LNCaP clone FGC (cell line): ENCODE results near the gene SYN1.

Experiments
- DNase-seq: peaks from one replicate; pipeline ENCODE4 v3.0.0-alpha.2; 2011; ENCODE audit warnings: low read depth
- H3K4me3 ChIP-seq: 2 replicates; pipeline ENCODE4 v1.5.1; 2011; ENCODE audit warnings: mild to moderate bottlenecking, low read depth, low read length, control low read depth
- CTCF ChIP-seq: IDR thresholded peaks from 2 replicates; pipeline ENCODE4 v1.5.1; 2012; ENCODE audit warnings: mild to moderate bottlenecking; ENCODE audit not compliant: control insufficient read depth, insufficient read depth; ENCODE audit errors: extremely low read depth

SYN1 gene

GRCh38 chrX:47597222-47597621 is 22.4 kb downstream of the SYN1 start:
- DNase-seq = no peak
- no peak overlapping the region for H3K4me3 ChIP-seq
- TF ChIP-seq CTCF = no peak

- H3K4me3 ChIP-seq = no peak overlapping the region
- TF ChIP-seq CTCF = no peak
- DNase-seq = no peak
Measured at GRCh38 chrX:47596256-47596655, 23.4 kb downstream of the SYN1 start.

- no peak for TF ChIP-seq CTCF
- no peak overlapping the region for H3K4me3 ChIP-seq
- no peak for DNase-seq
Measured at GRCh38 chrX:47595716-47596251, 23.9 kb downstream of the SYN1 start.

GRCh38 chrX:47593522-47593921 is 26.1 kb downstream of the SYN1 start:
- no peak overlapping the region for H3K4me3 ChIP-seq
- no peak for DNase-seq
- no peak for TF ChIP-seq CTCF

GRCh38 chrX:47590984-47591383 is 28.7 kb downstream of the SYN1 start:
- H3K4me3 ChIP-seq = no peak overlapping the region
- no peak for DNase-seq
- no peak for TF ChIP-seq CTCF

- no peak overlapping the region for H3K4me3 ChIP-seq
- DNase-seq = no peak
- no peak for TF ChIP-seq CTCF
Measured at GRCh38 chrX:47587906-47588735, 31.5 kb downstream of the SYN1 start.
